GM10266 (cell line): Measurements from ENCODE around the gene NCOA7.

ENCODE experiments used
- DNase-seq: peaks from one replicate; pipeline ENCODE4 v3.0.0; 2012; ENCODE audit errors: extremely low spot score
- TF ChIP-seq, protein P1 (sequence below): IDR thresholded peaks from 2 replicates; pipeline ENCODE4 v1.5.1; 2012; ENCODE audit warnings: mild to moderate bottlenecking, low read depth; ENCODE audit not compliant: control insufficient read depth, insufficient read depth; ENCODE audit errors: missing control alignments

NCOA7 gene

DNA sequence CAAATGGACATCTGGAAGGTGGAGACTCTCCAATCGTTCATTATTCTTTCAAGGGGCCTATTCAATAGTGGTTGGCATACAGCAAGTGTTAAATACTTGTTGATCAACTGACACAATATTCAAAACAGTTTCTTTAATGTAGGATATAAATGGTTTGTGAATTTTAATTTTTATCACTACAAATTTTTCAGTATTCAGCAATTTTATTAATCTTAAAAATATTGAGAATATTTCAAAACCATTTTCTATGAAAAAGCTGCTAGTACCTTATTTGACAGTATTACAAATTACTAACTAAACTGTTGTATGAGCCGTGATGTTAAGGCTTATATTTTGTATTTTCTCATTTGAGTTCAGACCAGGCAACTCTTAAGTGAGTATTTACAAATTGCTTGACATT lies 32.4 kb downstream of the NCOA7 start:
- no peak for DNase-seq
- TF ChIP-seq, protein P1, sequence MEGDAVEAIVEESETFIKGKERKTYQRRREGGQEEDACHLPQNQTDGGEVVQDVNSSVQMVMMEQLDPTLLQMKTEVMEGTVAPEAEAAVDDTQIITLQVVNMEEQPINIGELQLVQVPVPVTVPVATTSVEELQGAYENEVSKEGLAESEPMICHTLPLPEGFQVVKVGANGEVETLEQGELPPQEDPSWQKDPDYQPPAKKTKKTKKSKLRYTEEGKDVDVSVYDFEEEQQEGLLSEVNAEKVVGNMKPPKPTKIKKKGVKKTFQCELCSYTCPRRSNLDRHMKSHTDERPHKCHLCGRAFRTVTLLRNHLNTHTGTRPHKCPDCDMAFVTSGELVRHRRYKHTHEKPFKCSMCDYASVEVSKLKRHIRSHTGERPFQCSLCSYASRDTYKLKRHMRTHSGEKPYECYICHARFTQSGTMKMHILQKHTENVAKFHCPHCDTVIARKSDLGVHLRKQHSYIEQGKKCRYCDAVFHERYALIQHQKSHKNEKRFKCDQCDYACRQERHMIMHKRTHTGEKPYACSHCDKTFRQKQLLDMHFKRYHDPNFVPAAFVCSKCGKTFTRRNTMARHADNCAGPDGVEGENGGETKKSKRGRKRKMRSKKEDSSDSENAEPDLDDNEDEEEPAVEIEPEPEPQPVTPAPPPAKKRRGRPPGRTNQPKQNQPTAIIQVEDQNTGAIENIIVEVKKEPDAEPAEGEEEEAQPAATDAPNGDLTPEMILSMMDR = no peak

DNA sequence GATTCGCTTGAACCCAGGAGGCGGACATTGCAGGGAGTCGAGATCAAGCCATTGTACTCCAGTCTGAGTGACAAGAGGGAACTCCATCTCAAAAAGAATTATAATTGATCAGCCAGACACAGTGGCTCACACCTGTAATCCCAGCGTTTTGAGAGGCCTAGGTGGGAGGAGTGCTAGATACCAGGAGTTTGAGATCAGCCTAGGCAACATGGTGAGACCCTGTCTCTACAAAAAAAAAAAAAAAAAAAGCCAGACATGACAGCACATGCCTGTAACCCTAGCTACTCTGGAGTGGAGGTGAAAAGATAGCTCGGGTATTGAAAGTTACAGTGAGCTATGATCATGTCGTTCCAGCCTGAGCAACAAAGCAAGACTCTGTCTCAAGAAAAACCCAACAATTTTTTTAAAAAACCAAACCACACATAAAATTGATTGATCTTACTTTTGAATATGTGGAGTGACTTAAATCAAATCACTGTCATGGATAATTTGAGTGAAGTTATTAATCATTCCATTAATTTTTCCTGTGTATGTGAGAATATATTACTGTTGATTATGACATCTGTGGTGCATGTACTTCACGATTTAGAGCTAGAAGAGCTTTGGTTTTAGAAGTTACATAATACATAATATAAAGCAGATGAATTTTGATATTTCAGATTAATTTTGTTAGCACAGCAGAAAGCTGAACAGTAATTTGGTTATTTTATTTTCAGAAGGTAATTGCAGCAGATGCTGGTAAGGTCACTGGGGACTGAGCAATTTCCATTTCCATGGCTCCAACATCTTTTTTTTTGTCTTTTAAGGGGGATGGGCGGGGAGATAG lies 34.4 kb downstream of the NCOA7 start:
- TF ChIP-seq, protein P1 = no peak
- DNase-seq = no peak

DNA sequence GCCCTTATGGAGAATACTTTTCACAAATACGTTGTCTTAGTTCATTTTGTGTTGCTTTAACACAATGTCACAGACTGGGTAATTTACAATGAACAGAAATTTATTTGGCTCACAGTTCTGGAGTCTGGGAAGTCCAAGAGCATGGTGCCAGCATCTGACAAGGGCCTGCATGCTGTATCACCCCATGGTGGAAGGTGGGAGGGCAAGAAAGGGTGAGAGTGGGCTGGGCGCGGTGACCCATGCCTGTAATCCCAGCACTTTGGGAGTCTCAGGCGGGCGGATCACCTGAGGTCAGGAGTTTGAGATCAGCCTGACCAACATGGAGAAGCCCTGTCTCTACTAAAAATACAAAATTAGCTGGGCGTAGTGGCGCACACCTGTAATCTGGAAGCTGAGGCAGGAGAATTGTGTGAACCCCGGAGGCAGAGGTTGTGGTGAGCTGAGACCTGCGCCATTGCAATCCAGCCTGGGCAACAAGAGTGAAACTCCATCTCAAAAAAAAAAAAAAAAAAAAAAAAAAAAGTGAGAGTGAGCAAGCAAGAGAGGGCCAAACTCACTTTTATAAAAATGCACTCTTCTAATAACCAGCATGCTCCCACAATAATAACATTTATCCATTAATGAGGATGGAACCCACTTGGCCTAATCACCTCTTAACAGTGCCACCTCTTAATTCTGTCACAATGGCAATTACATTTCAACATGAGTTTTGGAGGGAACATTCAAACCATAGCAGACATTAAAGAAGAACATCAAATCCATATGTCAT lies 36.1 kb downstream of the NCOA7 start:
- DNase-seq = no peak
- TF ChIP-seq, protein P1 = no peak

- DNase-seq = no peak
- TF ChIP-seq, protein P1 = no peak
These were observed 37.1 kb downstream of the NCOA7 start for GRCh38 chr6:125827788-125828320.

GRCh38 chr6:125828476-125829039 lies 37.8 kb downstream of the NCOA7 start:
- TF ChIP-seq, protein P1 = no peak
- DNase-seq = no peak

GRCh38 chr6:125829433-125829832 lies 38.7 kb downstream of the NCOA7 start:
- TF ChIP-seq, protein P1 = no peak
- DNase-seq = no peak
